PC-3 (cell line): ENCODE measurements around the gene FHL2. TPM values are rescaled to one million over a fixed set of nuclear protein-coding genes. Genes with fewer than 3 reads are reported as not detected.

Experiments
- ATAC-seq: fragments of 200-7000 bp; cut with Tn5 transposase; 2 replicates; pipeline ENCODE4 v1.9.1; 2020; ENCODE audit warnings: mild to moderate bottlenecking, moderate library complexity
- BruUV-seq: library from RNA; stranded (reverse); fragments of 400-500 nt; replicated peaks from 2 replicates; lab custom pipeline; 2021; lab: Mats Ljungman, UMichigan
- CTCF ChIA-PET: fragments of 300-600 bp; sonication (Branson Sonifier 250); formaldehyde crosslinking; loops from one replicate; lab custom pipeline; 2022; ENCODE audit warnings: antibody characterized with exemption; lab: Charles Lee
- POLR2A ChIA-PET: fragments of 300-600 bp; sonication (Branson Sonifier 250); formaldehyde crosslinking; loops from one replicate; lab custom pipeline; 2022; ENCODE audit warnings: antibody characterized with exemption; ENCODE audit not compliant: unreplicated experiment; lab: Charles Lee
- DNase-seq: peaks from one replicate; pipeline ENCODE4 v3.0.0-alpha.2; 2015
- H2AFZ ChIP-seq: fragments of 300-600 bp; sonication (generic); 2 replicates; pipeline ENCODE4 v1.6.0; 2016; ENCODE audit warnings: antibody characterized with exemption, low read length
- H3F3A ChIP-seq: fragments of 300-600 bp; sonication (generic); one replicate; pipeline ENCODE4 v1.6.0; 2017; ENCODE audit warnings: antibody characterized with exemption, low read length, control low read depth, mild to moderate bottlenecking; ENCODE audit not compliant: unreplicated experiment
- H3K27ac ChIP-seq: fragments of 300-600 bp; sonication (generic); 2 replicates; pipeline ENCODE4 v1.5.1; 2016; ENCODE audit warnings: mild to moderate bottlenecking, low read length
- H3K27me3 ChIP-seq: fragments of 300-600 bp; sonication (generic); 2 replicates; pipeline ENCODE4 v1.6.1; 2016; ENCODE audit warnings: low read length, mixed read lengths
- H3K36me3 ChIP-seq: fragments of 300-600 bp; sonication (generic); 2 replicates; pipeline ENCODE4 v1.6.1; 2016; ENCODE audit warnings: low read depth, mixed run types, low read length, mixed read lengths
- H3K4me1 ChIP-seq: fragments of 300-600 bp; sonication (generic); 2 replicates; pipeline ENCODE4 v1.5.1; 2016; ENCODE audit warnings: low read length; ENCODE audit not compliant: insufficient read depth
- H3K4me2 ChIP-seq: fragments of 300-600 bp; sonication (generic); 2 replicates; pipeline ENCODE4 v1.6.0; 2016; ENCODE audit warnings: low read length
- H3K4me3 ChIP-seq: fragments of 300-600 bp; sonication (generic); 2 replicates; pipeline ENCODE4 v1.5.1; 2016; ENCODE audit warnings: mild to moderate bottlenecking, low read length, mixed read lengths
- H3K79me2 ChIP-seq: fragments of 300-600 bp; sonication (generic); 2 replicates; pipeline ENCODE4 v1.6.1; 2017; ENCODE audit warnings: low read length, mixed read lengths
- H3K9ac ChIP-seq: fragments of 300-600 bp; sonication (generic); 2 replicates; pipeline ENCODE4 v1.6.0; 2016; ENCODE audit warnings: mild to moderate bottlenecking, low read length
- H3K9me2 ChIP-seq: fragments of 300-600 bp; sonication (generic); replicated peaks from 2 replicates; pipeline ENCODE4 v1.6.1; 2016; ENCODE audit warnings: mixed run types, low read length, mixed read lengths
- H3K9me3 ChIP-seq: fragments of 300-600 bp; sonication (generic); 2 replicates; pipeline ENCODE4 v1.6.1; 2016; ENCODE audit warnings: low read length, mixed read lengths
- H4K20me1 ChIP-seq: fragments of 300-600 bp; sonication (generic); 2 replicates; pipeline ENCODE4 v1.6.1; 2016; ENCODE audit warnings: low read length, mixed read lengths
- EZH2 ChIP-seq: fragments of 300-600 bp; sonication (generic); IDR thresholded peaks from one replicate; pipeline ENCODE4 v1.6.1; 2017; ENCODE audit warnings: antibody characterized with exemption, mild to moderate bottlenecking, low read length; ENCODE audit not compliant: unreplicated experiment
- EZH2phosphoT487 ChIP-seq: fragments of 300-600 bp; sonication (generic); IDR thresholded peaks from 2 replicates; pipeline ENCODE4 v1.6.1; 2018; ENCODE audit warnings: mild to moderate bottlenecking, antibody characterized with exemption, low read length, borderline replicate concordance
- intact Hi-C: fragments of 100-400 bp; cut with micrococcal nuclease; formaldehyde crosslinking; loops from 2 replicates; pipeline ENCODE4 v1.9.0; 2023
- total RNA-seq: library from RNA; depleted of rRNA; stranded (reverse); fragments of >200 nt; gene quantifications from 2 replicates; pipeline ENCODE4 v1.2.3, GENCODE V29; 2014
- TF ChIP-seq, protein P1 (sequence below): fragments of 300-600 bp; sonication (generic); conservative IDR thresholded peaks from 2 replicates; pipeline ENCODE4 v1.5.1; 2017; ENCODE audit warnings: antibody characterized with exemption, low read depth, mild to moderate bottlenecking, low read length

FHL2 gene
- total RNA-seq, 1 experiment from 2014 or later, result 118 TPM

DNA sequence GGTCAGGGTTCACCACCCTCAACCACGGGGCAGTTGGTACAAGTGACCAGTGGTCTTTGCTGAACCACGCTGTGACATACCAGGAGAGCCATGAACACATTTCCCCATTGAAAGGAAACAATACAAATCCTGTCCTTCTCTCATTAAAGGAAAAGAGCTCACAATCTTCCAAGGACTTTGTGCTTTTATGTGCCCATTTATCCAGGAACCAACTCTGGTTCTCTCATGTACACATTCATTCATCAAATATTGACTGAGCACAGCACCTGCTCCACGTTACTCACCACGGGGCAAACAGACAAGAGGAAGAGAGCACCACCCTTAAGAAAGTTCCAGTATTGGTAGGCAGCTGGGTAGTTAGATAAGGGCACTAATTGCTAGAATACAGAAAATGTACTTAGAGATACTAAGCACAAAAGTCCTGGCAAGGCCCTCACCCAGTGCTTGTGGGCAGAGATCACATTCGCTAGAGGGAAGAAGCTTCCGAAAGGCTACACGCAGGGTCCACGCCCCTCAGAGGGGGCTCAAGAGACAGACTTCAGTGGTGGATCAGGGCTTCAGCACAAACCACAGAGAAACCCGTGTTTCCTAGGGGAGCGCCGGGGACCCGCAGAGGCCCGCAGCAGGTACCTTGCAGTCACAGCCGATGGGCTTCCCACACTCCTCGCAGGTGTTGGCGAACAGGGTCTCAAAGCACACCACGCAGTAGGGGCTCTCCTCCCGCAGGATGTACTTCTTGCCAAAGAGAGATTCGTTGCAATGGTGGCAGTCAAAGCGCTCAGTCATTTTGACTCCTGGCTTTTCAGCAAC lies 12.9 kb downstream of the FHL2 start:
- H3F3A ChIP-seq, result no peaks in the 10 kb centered on the region
- peak; percentile 70 for DNase-seq
- POLR2A ChIA-PET, result interaction anchor here (0.5 to 0.6 kb wide), 2 partner anchors 12 to 17 kb away, joined by 3 to 5 read pairs; no protein-coding TSS in a partner anchor
- H3K36me3 ChIP-seq, result peaks cover 74% of the 10 kb centered on the region
- intact Hi-C loops, result no loop called here
- no TSS peak for BruUV-seq
- TF ChIP-seq EZH2 (no peak), EZH2phosphoT487 (no peak)
- TF ChIP-seq, protein P1, sequence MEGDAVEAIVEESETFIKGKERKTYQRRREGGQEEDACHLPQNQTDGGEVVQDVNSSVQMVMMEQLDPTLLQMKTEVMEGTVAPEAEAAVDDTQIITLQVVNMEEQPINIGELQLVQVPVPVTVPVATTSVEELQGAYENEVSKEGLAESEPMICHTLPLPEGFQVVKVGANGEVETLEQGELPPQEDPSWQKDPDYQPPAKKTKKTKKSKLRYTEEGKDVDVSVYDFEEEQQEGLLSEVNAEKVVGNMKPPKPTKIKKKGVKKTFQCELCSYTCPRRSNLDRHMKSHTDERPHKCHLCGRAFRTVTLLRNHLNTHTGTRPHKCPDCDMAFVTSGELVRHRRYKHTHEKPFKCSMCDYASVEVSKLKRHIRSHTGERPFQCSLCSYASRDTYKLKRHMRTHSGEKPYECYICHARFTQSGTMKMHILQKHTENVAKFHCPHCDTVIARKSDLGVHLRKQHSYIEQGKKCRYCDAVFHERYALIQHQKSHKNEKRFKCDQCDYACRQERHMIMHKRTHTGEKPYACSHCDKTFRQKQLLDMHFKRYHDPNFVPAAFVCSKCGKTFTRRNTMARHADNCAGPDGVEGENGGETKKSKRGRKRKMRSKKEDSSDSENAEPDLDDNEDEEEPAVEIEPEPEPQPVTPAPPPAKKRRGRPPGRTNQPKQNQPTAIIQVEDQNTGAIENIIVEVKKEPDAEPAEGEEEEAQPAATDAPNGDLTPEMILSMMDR, result no peak
- no peaks in the 10 kb centered on the region for H3K9me2 ChIP-seq
- H4K20me1 ChIP-seq, result peaks cover 16% of the 10 kb centered on the region; the same call in 1 of the 2 replicates
- H3K79me2 ChIP-seq, result peaks cover 97% of the 10 kb centered on the region
- 0 out of 2 replicates have a peak overlapping the region, but pooled peaks have one; percentile 5 for H3K9ac ChIP-seq
- no peak overlapping the region for H3K4me3 ChIP-seq
- no peak overlapping the region for H2AFZ ChIP-seq
- CTCF ChIA-PET, result interaction anchor here (0.6 kb wide), 1 partner anchor 296 kb away, joined by 14 read pairs; no protein-coding TSS in a partner anchor
- peak overlapping the region; percentile 23 for H3K4me2 ChIP-seq
- peaks cover 59% of the 10 kb centered on the region for H3K4me1 ChIP-seq
- H3K9me3 ChIP-seq, result no peaks in the 10 kb centered on the region
- peak overlapping the region; percentile 65 for H3K27ac ChIP-seq
- H3K27me3 ChIP-seq, result no peaks in the 10 kb centered on the region
- peak; percentile 65 for ATAC-seq

DNA sequence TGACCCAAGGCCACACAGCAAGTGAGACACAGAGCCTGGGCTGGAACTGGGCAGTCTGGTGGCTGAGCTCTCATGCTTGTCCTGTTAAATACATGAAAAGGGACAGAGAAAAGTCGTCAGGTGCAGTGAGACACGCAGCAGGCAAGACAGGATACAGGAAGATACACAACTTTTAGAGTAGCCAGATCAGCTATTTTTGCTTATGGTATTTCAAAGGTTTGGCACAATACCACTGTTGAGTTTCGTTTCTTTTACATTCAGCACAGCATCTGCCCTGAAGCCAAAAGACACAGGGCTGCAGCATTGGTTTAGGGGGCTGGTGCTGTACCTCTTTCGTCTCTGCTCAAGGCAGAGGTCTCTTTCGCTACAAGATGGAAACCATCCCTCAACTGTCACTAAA lies 14.0 kb downstream of the FHL2 start:
- Histone ChIP-seq H3K27ac (no peak overlapping the region; the same call in 1 of the 2 replicates), H3K4me1 (peaks cover 62% of the 10 kb centered on the region), H4K20me1 (peaks cover 14% of the 10 kb centered on the region; the same call in 1 of the 2 replicates), H3K27me3 (no peaks in the 10 kb centered on the region), H3K79me2 (peaks cover 97% of the 10 kb centered on the region), H3K4me2 (no peak overlapping the region), H3K4me3 (no peak overlapping the region), H2AFZ (no peak overlapping the region), H3K9ac (0 out of 2 replicates have a peak overlapping the region, but pooled peaks have one; percentile 2), H3K9me3 (no peaks in the 10 kb centered on the region), H3K9me2 (no peaks in the 10 kb centered on the region), H3K36me3 (peaks cover 73% of the 10 kb centered on the region), H3F3A (no peaks in the 10 kb centered on the region)
- CTCF ChIA-PET, result no interaction called here
- no TSS peak for BruUV-seq
- TF ChIP-seq, protein P1, result no peak
- TF ChIP-seq EZH2, result no peak
- TF ChIP-seq EZH2phosphoT487, result no peak
- POLR2A ChIA-PET, result no interaction called here
- DNase-seq (no peak), ATAC-seq (no peak)
- intact Hi-C loops, result no loop called here

DNA sequence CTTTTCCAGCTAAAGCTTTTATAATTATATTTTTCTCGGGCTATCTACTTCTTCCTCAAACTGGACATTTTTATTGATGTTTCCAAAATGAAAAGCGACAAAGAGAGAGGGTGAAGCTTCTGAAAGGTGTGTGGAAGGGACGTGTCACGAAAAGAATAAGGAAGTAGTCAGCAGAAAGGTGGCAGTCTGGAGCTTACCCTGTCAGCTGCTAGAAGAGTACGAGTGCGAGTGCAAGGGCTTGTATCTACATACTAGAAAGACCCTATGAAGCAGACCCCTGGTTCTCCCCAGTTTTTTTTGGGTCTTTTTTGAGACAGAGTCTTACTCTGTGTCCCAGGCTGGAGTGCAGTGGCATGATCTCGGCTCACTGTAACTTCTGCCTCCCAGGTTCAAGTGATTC lies 14.6 kb downstream of the FHL2 start:
- POLR2A ChIA-PET, result no interaction called here
- intact Hi-C loops, result no loop called here
- Histone ChIP-seq H3K9ac (no peak overlapping the region), H3K9me2 (no peaks in the 10 kb centered on the region), H3K79me2 (peaks cover 97% of the 10 kb centered on the region), H3K27ac (no peak overlapping the region), H3K4me2 (no peak overlapping the region), H3K36me3 (peaks cover 70% of the 10 kb centered on the region), H3K4me3 (no peak overlapping the region), H3K4me1 (peaks cover 61% of the 10 kb centered on the region), H4K20me1 (peaks cover 13% of the 10 kb centered on the region; the same call in 1 of the 2 replicates), H3K27me3 (no peaks in the 10 kb centered on the region), H3F3A (no peaks in the 10 kb centered on the region), H2AFZ (no peak overlapping the region), H3K9me3 (no peaks in the 10 kb centered on the region)
- ATAC-seq (no peak), DNase-seq (no peak)
- CTCF ChIA-PET, result no interaction called here
- no peak for TF ChIP-seq EZH2
- TF ChIP-seq, protein P1, result no peak
- no peak for TF ChIP-seq EZH2phosphoT487
- BruUV-seq, result no TSS peak
